IPS DF 4.7 (cell line): ENCODE results near the gene DNAJC2.
"Not testable (repeated sequence)": the region's sequence is repeated elsewhere in the genome, so short reads cannot be mapped to it uniquely, and the experiment has no call there.

Experiments
- DNase-seq: peaks from one replicate; pipeline ENCODE4 v3.0.0-alpha.2; 2013; ENCODE audit warnings: low spot score; ENCODE audit errors: extremely low read depth

The DNAJC2 gene

DNA sequence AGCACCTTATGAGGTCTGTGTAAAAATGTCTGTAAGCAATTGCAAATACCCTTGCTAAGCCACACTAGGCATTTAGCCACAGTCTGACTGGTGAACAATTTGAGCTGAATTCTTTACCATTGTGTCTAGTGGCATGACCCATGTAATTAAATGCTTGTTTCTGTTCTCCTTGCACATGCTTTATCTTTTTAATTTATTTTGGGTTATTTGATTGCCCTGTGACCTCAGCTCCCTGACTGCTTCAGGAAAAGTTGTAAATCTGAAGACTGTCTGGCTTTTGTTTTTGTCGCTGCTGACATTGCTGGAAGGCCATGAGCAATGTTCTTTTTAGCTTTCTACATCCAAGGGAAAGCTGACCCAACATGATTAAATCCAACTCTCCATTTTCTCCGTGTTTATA is 78.3 kb downstream of the DNAJC2 start:
- not testable (repeated sequence) for DNase-seq

DNA sequence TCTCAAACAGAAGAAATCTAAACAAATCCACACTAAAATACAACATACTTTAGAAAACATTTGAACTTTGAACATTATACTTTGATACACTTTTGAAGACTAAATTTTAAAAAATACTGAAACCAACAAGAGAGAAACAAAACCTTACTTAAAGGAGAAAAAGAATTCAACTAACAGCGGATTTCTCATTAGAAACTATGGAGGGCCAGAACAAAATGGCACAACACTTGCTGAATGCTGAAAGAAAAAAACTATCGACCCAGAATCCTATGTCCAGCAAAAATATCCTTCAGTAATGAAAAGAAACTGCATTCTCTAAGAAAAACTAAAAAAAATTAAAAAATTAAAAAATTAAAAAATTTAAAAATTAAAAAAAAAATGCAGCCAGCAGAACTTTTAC is 80.5 kb downstream of the DNAJC2 start:
- DNase-seq, result not testable (repeated sequence)
